ENCODE data around the gene PRDX1.

GRCh38 chr1:45516036-45516435 lies 5.6 kb downstream of the PRDX1 start:
- no peak for TF ChIP-seq FOXK2 (IDR thresholded peaks at IDR 0.05)
- TF ChIP-seq NFRKB (IDR thresholded peaks at IDR 0.05), result no peak
- TF ChIP-seq BHLHE40 (IDR thresholded peaks at IDR 0.05; ENCODE audit: borderline replicate concordance), result no peak
- no peak for TF ChIP-seq FOXA1 (IDR thresholded peaks at IDR 0.05)
- TF ChIP-seq L3MBTL2 (conservative IDR thresholded peaks at IDR 0.05), result no peak

All from HEK293T (cell line).